ENCODE data around the gene TRIM50.
A peak's percentile ranks its signal among the peaks of the same experiment; 100 is the strongest.
"Not testable (repeated sequence)": the region's sequence is repeated elsewhere in the genome, so short reads cannot be mapped to it uniquely, and the experiment has no call there.

TRIM50 gene

GRCh38 chr7:73350306-73351068 lies 22.6 kb upstream of the TRIM50 start:
- DNase-seq (ENCODE audit: low read depth) = no peak

DNA sequence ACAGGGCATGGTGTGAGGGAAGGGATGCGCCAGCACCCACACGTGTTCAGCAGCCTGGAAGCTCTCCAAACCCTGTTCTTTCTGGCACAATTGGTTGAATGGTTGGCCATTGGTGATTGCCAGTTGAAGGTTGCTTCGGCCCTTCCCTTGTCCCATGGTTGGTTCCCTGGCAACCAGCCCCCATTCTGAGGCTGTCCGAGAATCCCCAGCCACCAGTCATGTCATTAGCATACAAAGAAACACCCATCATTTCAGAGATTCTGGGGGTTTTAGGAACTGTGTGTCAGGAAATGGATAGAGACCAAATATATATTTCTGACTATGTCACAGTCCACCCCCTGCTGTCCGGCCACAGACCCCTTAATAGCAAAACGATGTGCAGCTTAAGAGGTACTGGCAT lies 21.9 kb upstream of the TRIM50 start:
- no peak for DNase-seq (ENCODE audit: low read depth)

GRCh38 chr7:73345951-73346350 lies 18.1 kb upstream of the TRIM50 start:
- DNase-seq (ENCODE audit: low read depth) = no peak

GRCh38 chr7:73345538-73345937 lies 17.7 kb upstream of the TRIM50 start:
- DNase-seq (ENCODE audit: low read depth) = no peak

- no peak for DNase-seq (ENCODE audit: low read depth)
These were observed 15.9 kb upstream of the TRIM50 start for GRCh38 chr7:73343671-73344380.

DNA sequence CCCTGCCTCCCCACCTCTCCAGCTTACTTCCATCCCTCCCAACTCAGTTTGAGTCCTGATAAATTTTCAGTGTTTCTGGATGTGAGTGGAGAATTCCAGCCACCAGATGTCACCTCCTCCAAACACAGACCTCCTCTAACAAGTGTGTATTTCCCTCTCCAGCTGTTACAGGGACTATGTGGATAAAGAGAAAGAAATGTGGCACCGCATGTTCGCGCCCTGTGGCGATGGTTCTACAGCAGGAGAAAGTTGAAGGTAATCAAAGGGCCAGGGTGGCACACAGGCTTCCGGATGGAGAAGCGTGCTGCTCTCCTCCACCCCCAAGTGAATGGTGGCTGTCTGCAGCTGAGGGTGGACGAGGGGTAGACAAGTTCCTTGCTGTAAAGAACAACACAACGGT lies 14.8 kb upstream of the TRIM50 start:
- no peak for DNase-seq (ENCODE audit: low read depth)

DNA sequence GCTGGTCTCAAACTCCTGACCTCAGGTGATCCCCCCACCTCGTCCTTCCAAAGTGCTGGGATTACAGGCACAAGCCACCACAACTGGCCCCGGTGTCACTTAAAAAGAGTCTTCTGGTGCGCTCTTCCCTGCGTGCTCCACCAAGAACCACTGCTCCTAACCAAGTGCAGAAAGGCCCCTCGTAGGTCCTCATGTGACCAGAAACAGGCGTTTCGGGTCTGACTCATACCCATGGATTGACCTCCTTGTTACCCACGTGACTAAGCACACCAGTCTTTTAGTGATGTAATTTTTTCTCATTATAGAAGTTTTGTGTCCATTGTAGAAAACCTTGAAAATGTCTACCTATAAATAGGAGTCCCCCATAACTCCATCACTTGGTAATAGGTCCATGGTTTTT lies 14.0 kb upstream of the TRIM50 start:
- no peak for DNase-seq (ENCODE audit: low read depth)

GRCh38 chr7:73340514-73340913 lies 12.6 kb upstream of the TRIM50 start:
- DNase-seq (ENCODE audit: low read depth) = no peak

DNA sequence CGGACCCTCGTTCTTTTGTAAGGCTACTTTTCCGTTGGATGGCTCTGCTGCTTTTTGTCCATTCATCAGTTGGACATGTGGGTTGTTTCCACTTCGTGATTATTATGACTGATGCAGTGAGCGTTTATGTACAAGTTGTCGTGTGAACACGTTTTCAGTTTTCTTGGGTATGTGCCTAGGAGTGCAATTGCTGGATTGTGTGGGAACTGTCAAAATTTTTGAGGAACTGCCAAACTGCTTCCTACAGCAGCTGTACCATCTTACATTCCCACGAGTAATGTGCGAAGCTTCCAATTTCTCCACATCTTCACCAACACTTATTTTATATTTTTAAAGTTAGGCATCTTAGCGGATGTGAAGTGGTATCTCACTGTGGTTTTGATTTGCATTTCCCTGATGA lies 10.4 kb upstream of the TRIM50 start:
- DNase-seq (ENCODE audit: low read depth) = no peak

- DNase-seq (ENCODE audit: low read depth) = no peak
These were observed 4.6 kb upstream of the TRIM50 start for GRCh38 chr7:73332447-73332846.

DNA sequence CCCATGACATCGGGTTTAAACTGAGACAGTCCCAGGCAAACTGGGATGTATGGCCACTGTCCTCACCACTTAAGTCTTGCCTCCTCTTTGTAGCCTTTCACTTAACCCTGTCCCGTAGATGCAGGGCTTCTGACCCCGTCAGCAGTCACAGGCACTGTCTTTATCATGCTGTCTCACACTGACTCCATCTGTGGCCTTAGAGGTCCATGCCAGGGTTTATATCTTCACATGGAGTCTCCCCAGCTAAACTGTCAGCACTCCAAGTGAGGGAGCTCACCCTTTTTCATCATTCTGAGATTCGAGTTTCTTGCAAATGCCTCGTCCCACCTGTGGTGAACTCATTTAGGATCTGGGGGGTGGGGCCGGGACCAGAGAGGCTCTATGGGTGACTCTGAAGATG lies 2.9 kb upstream of the TRIM50 start:
- no peak for DNase-seq (ENCODE audit: low read depth)

- DNase-seq (ENCODE audit: low read depth) = no peak
These were observed 2.1 kb upstream of the TRIM50 start for GRCh38 chr7:73329861-73330581.

DNA sequence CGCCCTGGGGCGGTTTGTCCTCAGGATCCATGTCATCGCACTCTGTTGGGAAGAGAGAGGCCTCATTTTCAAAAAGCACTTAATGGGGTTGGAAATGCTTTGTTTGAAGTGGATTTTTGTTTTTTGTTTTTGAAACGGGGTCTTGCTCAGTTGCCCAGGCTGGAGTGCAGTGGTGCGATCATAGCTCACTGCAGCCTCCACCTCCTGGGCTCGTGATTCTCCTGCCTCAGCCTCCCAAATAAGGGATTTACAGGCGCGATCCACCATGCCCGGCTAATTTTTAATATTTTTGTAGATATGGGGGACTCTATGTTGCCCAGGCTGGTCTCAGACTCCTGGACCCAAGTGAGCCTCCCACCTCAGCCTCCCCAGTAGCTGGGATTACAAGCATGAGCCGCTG lies 814 bp upstream of the TRIM50 start:
- DNase-seq (ENCODE audit: low read depth) = no peak

DNA sequence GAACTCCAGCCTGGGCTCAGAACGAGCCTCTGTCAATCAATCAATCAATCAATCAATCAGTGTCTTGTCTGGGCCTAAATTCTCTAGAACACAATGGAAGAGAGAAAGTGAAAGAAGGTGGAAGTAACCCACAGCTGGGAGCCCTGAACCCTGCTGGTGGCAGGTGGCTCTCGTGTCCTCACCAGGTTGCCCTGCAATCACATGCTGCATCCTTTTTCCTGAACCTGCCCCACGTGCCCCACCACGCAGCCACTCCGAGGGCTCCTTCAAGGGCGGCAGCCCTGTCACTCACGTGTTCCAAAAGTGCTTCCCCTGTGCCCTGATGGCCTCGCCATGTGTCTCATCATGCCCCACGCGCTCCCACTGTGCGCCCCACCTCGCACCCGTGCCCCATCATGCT lies 433 bp downstream of the TRIM50 start:
- not testable (repeated sequence) for DNase-seq (ENCODE audit: low read depth)

GRCh38 chr7:73325424-73325823 lies 2.5 kb downstream of the TRIM50 start:
- DNase-seq (ENCODE audit: low read depth) = not testable (repeated sequence)

GRCh38 chr7:73324081-73324845 lies 3.6 kb downstream of the TRIM50 start:
- peak; percentile 22 for DNase-seq (ENCODE audit: low read depth)

DNA sequence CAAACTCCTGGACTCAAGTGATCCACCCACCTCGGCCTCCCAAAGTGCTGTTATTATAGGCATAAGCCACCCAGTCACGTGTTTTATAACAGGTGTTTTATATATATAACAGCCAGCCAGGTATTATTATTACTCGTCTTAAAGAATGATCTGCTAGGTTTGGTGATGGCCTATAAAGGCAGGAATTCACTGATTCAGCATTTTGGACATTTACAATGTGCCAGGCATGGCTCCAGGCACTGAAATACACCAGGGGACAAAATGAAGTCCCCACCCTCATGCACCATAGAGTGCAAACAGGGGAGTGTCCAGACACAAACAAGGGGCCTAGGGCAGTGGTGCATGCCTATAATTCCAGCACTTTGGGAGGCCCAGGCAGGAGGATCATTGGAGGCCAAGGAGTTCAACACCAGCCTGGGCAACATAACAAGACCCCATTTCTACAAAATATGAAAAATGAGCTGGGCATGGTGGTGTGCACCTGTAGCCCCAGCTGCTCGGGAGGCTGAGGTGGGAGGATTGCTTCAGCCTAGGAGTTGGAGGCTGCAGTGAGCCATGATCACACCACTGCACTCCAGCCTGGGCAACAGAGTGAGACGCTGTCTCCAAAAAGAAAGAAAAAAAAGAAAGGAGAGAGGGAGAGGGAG lies 4.3 kb downstream of the TRIM50 start:
- not testable (repeated sequence) for DNase-seq (ENCODE audit: low read depth)

- not testable (repeated sequence) for DNase-seq (ENCODE audit: low read depth)
These were observed 7.9 kb downstream of the TRIM50 start for GRCh38 chr7:73320009-73320408.

DNA sequence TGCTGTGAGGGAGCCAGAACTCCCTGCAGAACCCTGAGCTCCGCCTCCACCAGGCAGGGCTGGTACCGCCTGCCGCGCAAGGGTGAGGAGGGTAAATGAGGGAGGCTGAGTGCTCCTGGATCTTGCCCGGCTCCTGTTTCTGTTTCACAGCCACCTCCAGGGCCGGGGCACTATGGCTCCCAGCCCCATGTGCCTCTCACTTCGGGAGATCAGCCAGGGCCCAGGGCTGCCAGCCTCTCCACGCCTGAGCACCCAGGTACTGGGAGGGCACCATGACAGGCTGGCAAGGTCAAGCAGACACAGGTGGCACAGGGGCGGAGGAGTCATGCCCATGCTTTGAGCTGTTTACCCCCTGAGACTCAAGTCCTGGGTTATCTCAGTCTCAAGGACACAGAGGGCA lies 8.3 kb downstream of the TRIM50 start:
- DNase-seq (ENCODE audit: low read depth) = not testable (repeated sequence)

DNA sequence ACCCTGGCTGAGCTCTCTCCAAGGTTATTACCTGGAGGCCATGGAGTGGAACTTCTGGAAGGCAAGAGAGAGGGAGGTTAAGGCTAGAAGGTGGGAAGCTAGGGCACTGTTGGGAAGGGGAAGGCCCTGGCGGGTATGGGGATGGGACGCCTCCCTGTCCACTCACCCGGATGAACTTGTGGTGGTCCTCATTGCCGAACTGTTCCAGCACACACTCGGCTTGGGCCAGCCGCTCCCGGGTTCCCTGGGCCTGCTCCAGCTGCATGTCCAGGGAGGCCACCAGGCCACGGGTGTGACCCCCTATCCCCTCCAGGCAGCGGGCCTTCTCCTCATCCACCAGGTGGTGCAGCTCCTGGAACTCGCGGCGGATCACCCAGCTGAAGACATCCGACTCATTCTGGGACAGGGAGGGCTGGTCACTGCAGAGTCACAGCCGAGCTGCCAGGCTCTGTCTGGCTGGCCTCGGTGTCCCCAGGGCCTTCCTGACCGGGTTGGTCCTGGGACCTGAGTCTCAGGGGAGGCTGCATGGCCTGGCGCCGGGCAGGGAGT lies 9.2 kb downstream of the TRIM50 start:
- DNase-seq (ENCODE audit: low read depth) = not testable (repeated sequence)

- DNase-seq (ENCODE audit: low read depth) = no peak
These were observed 11.4 kb downstream of the TRIM50 start for GRCh38 chr7:73316521-73316920.

All from activated gamma-delta T cell treated with anti-CD3 and anti-CD28 coated beads, Interleukin-2, amount 50 U/mL, for 16 hours (primary cell).